Subcutaneous abdominal adipose tissue (tissue), 5 donors: Measurements from ENCODE around the gene SPDYE1.

ENCODE experiments used
- H3K27ac ChIP-seq: one replicate; pipeline ENCODE4 v1.7.0; 2013; ENCODE audit warnings: low read depth, mild to moderate bottlenecking, inconsistent platforms, low read length, moderate library complexity
- H3K27me3 ChIP-seq, 5 donors: one replicate each; pipeline ENCODE4 v1.7.0; 2013; ENCODE audit warnings: low read length in 5 of 5, inconsistent platforms in 1 of 5; ENCODE audit not compliant: control insufficient read depth in 5 of 5, insufficient read depth in 4 of 5
- H3K36me3 ChIP-seq, 5 donors: one replicate each; pipeline ENCODE4 v1.7.0; 2013; ENCODE audit warnings: low read length in 5 of 5; ENCODE audit not compliant: control insufficient read depth in 5 of 5, insufficient read depth in 5 of 5
- H3K4me1 ChIP-seq, 5 donors: one replicate each; pipeline ENCODE4 v1.7.0; 2013; ENCODE audit warnings: low read length in 5 of 5, mild to moderate bottlenecking in 3 of 5, moderate library complexity in 1 of 5; ENCODE audit not compliant: control insufficient read depth in 5 of 5, insufficient read depth in 5 of 5
- H3K4me3 ChIP-seq, 5 donors: one replicate each; pipeline ENCODE4 v1.7.0; 2013; ENCODE audit warnings: low read length in 5 of 5, low read depth in 1 of 5
- H3K9ac ChIP-seq, 5 donors: one replicate each; pipeline ENCODE4 v1.7.0; 2013; ENCODE audit warnings: low read length in 5 of 5, mild to moderate bottlenecking in 4 of 5, moderate library complexity in 3 of 5
- H3K9me3 ChIP-seq, 5 donors: one replicate each; pipeline ENCODE4 v1.7.0; 2013; ENCODE audit warnings: low read length in 5 of 5; ENCODE audit not compliant: control insufficient read depth in 5 of 5
- donor health status: healthy.
- donor health status: healthy.
- donor health status: healthy.
- donor health status: healthy.
- donor health status: healthy.

The SPDYE1 gene

DNA sequence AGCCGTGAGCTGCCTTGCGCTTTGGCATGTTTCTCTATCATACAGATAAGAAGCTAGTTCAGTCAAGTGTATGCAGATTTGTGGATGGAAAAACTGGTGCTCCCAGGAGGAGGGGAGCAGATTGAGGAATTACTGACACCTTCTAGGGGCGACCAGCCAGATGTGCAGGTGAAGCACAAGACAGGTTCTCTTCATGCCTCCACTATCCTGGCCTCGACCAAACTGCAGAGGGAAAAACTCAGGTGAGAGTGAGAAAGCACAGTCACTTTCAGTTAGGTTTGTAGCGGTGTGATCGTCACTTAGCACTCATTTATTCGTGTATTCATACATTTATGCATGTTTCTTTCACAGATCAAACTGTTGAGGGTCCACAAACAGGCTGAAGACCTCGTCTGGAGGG, 46.2 kb downstream of the SPDYE1 start:
- H3K4me3 ChIP-seq: peak overlapping the region; percentile 73 to 97 (median 93)
- peaks cover 11 to 58% (median 36%) of the 10 kb centered on the region in 5 donors for H3K4me1 ChIP-seq
- H3K27me3 ChIP-seq: no peaks in the 10 kb centered on the region
- no peaks in the 10 kb centered on the region for H3K9me3 ChIP-seq
- peak overlapping the region; percentile 81 to 94 (median 91) for H3K9ac ChIP-seq
- peak overlapping the region; percentile 79 for H3K27ac ChIP-seq
- H3K36me3 ChIP-seq: peaks cover 0 to 13% (median 6%) of the 10 kb centered on the region in 5 donors

DNA sequence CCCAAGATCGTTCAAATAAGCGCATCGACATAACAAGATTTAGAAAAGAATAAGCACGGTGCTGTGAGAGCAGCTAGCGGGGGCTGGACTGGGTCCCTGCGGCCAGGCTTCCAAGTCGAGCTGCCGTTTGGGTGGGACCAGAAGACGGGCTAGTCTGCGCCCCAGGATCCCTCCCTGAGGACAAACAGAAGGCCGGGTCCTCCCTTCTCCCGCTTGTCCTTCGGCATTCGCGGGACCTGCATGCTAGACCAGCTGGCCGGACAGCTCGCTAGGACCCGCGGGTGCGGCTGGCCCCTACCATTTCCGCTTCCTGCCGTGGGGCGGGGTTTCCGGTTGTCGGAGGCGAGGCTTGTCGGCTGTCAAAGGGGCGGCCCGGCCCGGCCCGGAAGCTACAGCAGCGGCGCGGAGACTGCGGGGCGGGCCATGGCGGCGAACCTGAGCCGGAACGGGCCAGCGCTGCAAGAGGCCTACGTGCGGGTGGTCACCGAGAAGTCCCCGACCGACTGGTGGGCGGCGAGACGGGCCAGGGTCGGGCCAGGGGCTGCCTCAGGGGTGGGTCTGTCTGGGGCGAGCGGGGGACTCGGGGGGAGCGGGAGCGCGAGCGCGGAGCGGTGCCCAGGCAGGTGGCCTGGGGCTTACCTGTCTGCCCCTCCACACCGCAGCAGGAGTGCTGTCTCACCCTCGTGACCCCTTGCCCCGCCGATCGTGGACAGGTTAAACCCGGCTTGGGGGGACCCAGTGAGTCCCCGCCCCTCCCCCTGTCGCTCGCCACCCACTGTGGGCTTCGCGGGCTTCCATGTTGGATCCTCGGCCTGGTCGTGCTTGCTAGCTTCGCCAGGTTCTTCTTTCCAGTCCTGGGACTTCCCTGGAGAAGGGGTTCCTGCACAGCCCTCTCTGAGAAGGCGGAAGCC, 46.9 kb downstream of the SPDYE1 start, which contains the start of gene DBNL:
DBNL (plus strand) TSS at position 388 of the 911 bp plus-strand sequence; CDS start at position 424, 36 bp downstream.
- peak within 1 kb of the TSS; percentile 81 to 94 (median 91) for H3K9ac ChIP-seq
- H3K4me3 ChIP-seq: peak within 1 kb of the TSS; percentile 73 to 97 (median 93)
- H3K4me1 ChIP-seq: peaks cover 11 to 56% (median 36%) of the 10 kb centered on the region in 5 donors
- no peaks in the 10 kb centered on the region for H3K27me3 ChIP-seq
- H3K27ac ChIP-seq: peak within 1 kb of the TSS; percentile 79
- peaks cover 0 to 14% (median 8%) of the 10 kb centered on the region in 5 donors for H3K36me3 ChIP-seq
- H3K9me3 ChIP-seq: no peaks in the 10 kb centered on the region

DNA sequence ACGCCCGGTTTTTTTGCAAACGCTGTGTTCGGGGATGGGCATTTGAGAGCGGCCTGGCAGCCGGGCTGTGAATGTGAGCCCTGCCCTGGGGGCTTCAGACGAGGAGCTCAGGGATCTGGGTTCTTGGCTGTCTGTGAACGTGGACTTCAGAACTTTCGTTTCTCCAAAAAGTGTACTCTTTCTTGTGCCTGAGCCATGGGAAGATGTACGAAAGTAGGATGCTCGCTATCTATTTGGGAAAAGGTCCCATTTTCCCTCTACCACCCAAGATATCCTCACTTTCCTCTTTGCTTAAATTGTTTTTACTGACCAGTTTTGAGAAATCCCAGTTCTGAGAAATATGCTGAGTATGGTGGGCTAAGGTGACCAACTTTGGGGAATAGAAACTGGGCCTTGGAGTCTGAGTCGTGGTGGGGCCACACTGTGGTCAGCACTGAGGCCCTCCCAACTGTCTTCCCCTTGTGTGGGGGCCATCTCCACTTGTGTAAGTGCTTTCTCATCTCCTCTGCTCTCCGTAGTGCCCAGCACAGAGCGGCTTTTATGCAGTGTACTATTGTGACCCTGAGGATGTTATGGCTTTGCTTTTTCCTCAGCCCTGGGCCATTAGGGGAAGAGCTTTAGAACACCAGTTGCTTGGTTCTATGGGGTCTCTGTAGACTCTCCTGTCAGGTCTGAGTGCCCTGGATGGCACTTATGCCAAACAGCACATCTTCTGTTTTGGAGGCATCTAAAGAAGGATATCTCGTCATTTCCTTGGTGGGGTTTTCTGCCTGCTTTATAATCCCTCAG, 47.7 kb downstream of the SPDYE1 start:
- peak overlapping the region; percentile 79 for H3K27ac ChIP-seq
- no peaks in the 10 kb centered on the region for H3K27me3 ChIP-seq
- peak overlapping the region; percentile 63 to 94 (median 91) for H3K9ac ChIP-seq
- H3K9me3 ChIP-seq: no peaks in the 10 kb centered on the region
- peak overlapping the region; percentile 70 to 97 (median 93) for H3K4me3 ChIP-seq
- H3K4me1 ChIP-seq: peaks cover 11 to 58% (median 36%) of the 10 kb centered on the region in 5 donors
- peaks cover 0 to 23% (median 16%) of the 10 kb centered on the region in 5 donors for H3K36me3 ChIP-seq

DNA sequence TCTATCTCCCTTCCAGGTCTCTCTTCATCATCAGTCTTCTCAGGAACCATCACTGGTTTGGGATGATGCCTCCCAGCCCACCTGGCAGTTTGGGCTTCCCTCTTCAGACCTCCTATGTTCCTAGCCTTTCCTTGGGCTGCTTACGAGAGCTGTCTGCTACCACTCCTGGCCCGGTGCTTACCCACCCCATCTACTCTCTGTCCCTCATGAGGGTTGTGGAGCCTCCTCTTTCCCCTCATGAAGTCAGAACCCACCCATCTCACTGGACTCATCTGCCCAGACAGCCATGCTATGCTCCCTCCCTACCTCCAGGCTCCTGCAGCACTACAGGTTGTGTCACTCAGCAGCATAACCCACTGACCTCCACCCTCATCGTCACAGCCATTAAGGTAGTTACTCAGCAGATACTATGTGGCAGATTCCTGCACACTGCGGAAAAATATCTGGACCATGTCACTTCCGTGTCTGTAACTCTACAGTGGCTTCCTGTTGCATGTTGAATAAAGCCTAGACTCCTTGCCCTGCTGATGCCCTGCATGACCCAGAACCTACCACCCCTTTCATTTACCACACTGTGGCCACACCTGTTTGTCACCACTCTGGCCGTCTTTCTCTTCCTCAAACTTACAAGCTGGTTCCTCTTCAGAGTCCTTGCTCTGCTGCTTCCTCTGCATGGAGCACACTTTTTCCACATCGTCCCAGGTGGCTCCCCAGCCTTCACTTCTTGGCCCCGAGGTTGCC, 48.8 kb downstream of the SPDYE1 start:
- Histone ChIP-seq H3K36me3 (peaks cover 0 to 33% (median 27%) of the 10 kb centered on the region in 5 donors), H3K9ac (peak overlapping the region in 2 of 5 donors; percentile 23 to 94), H3K27ac (no peak overlapping the region)

DNA sequence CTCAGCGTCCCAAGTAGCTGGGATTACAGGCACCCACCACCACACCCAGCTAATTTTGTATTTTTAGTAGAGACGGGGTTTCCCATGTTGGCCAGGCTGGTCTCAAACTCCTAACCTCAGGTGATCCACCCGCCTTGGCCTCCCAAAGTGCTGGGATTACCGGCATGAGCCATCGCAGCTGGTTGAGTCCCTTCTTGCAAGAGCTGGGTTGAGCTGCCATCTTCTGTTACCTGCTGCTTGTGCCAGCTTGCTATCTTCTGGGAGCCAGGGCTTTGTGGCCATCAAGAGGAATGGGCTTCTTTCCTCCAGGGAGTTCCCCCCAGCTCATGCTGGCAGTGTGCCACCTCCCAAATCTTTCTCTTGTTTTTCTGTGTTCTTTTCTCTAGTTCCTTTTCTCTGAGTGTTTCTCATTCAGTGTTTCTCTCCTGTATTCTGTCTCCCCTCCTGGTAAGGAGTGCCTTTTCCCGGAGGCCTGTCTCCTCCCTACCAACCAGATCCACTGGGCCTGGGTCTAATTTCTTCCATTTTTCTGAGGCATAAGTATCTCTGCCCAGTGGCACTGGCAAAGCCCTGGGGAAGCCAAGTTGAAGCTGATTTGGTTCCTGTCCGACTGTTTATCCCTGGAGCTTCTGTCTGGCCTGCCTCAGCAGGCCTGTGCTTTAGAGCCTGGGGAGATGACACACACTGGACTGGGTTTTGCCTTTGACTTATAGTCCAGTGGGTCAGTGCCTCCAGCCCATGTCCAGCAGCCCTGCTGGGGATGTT, 50.5 kb downstream of the SPDYE1 start:
- Histone ChIP-seq H3K9ac (peak overlapping the region in 2 of 5 donors; percentile 21 to 29), H3K27me3 (no peaks in the 10 kb centered on the region), H3K4me3 (no peak overlapping the region), H3K4me1 (peaks cover 11 to 63% (median 48%) of the 10 kb centered on the region in 5 donors), H3K36me3 (peaks cover 3 to 49% (median 41%) of the 10 kb centered on the region in 5 donors), H3K9me3 (no peaks in the 10 kb centered on the region), H3K27ac (peak overlapping the region; percentile 7)

More for the DNA sequence above, 48.8 kb downstream of the SPDYE1 start:
- H3K9me3 ChIP-seq: no peaks in the 10 kb centered on the region
- H3K4me3 ChIP-seq: no peak overlapping the region
- H3K4me1 ChIP-seq: peaks cover 11 to 57% (median 42%) of the 10 kb centered on the region in 5 donors
- H3K27me3 ChIP-seq: no peaks in the 10 kb centered on the region

DNA sequence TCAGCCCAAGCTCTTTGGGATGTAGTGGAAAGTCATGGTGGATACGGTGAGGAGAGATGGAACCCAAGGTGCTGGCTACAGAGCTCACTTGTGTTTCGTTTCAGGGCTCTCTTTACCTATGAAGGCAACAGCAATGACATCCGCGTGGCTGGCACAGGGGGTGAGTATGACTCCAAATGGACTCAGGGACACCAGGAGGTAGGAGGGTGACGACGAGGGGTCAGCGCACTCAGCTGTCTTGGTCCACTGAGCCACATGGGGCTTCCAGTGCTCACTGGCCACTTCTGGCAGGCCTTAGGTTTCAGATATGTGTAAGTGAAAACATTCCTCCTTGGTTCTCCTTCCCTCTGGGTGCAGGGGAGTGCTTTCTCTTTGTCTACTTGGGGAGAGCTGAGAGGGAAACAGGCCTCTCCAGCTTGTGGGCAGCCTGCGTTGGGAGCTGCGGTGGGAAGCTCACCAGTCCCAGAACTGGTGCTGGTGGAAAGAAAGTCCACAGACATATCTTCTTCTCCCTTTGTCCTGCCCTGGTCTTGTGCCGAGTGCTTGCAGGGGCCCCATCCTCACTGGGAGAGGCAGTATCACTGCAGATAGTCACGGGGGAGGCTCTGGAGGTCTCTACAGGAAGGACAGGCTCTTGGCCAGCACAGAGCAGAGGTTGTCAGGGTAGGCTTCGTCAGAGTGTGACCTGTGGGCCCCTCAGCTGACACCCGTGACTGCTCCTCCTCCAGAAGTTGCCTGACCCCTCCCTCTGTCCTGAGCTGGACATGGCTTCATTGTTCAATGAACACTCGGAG, 52.6 kb downstream of the SPDYE1 start:
- Histone ChIP-seq H3K4me1 (peaks cover 5 to 48% (median 37%) of the 10 kb centered on the region in 5 donors), H3K27ac (no peak overlapping the region), H3K9me3 (no peaks in the 10 kb centered on the region), H3K36me3 (peaks cover 6 to 68% (median 49%) of the 10 kb centered on the region in 5 donors), H3K27me3 (no peaks in the 10 kb centered on the region), H3K9ac (no peak overlapping the region), H3K4me3 (no peak overlapping the region)

DNA sequence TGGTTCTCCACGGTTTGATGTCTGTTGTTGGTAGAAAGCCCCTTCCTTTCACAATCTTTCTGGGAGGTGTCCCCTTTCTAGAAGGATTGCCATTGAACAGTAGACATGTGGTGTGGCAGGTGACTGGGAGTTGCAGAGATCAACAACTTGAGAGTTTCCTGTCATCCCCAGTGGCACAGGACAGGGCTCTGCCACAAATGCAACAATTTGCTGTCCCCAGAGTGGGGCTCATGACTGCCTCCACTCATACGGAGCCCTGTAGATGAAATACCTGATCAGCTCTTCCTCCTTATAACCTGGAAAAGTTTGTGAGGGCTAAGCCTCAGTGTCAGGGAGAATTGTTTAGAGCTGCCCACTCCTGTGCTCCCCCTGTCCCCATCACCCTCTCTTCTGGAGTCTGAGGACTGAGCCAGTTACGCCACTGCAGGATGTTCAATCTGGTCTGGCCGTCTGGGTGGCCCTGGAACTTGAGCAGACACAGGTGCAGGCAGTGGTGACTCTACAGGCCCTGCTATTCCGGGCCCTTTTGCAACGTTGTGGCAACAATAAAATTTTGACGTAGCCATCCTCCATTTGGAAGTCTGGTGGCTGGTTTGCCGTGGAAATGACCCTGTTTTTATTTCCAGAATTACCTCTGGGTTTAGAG, 53.3 kb downstream of the SPDYE1 start:
- peak overlapping the region in 3 of 5 donors; percentile 1 to 23 (median 10) for H3K9ac ChIP-seq
- H3K36me3 ChIP-seq: peaks cover 9 to 71% (median 54%) of the 10 kb centered on the region in 5 donors
- no peaks in the 10 kb centered on the region for H3K27me3 ChIP-seq
- no peak overlapping the region for H3K4me3 ChIP-seq
- no peak overlapping the region for H3K27ac ChIP-seq
- H3K4me1 ChIP-seq: peaks cover 0 to 40% (median 30%) of the 10 kb centered on the region in 5 donors
- no peaks in the 10 kb centered on the region for H3K9me3 ChIP-seq

DNA sequence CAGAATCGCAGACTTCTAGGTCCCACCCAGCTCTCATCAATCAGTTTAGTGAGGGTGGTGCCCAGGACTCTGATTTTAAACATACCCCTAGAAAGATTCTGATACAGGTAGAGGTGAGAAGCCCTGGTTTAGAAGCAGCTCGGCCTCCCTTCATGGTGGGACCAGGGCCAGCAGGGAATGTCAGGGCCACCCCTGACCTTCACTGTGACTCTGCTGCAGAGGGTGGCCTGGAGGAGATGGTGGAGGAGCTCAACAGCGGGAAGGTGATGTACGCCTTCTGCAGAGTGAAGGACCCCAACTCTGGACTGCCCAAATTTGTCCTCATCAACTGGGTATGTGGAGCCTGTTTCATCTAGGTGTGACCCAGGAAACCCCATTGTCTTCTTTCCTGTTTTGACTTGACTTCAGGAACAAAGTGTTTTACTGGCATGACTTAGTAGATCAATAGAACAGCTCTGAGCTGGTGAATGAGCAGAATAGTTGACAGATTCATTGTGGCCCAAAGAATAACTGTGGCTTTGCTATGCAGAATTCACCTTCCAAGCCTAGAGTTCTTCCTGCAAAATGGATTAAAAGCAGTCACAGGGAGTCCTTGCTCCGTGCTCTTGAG, 54.0 kb downstream of the SPDYE1 start:
- peaks cover 12 to 73% (median 55%) of the 10 kb centered on the region in 5 donors for H3K36me3 ChIP-seq
- peaks cover 0 to 34% (median 23%) of the 10 kb centered on the region in 5 donors for H3K4me1 ChIP-seq
- no peaks in the 10 kb centered on the region for H3K9me3 ChIP-seq
- no peak overlapping the region for H3K27ac ChIP-seq
- peak overlapping the region in 1 of 5 donors; percentile 23 for H3K9ac ChIP-seq
- H3K4me3 ChIP-seq: no peak overlapping the region
- H3K27me3 ChIP-seq: no peaks in the 10 kb centered on the region
